Naive thymus-derived CD4-positive, alpha-beta T cell (primary cell): Measurements from ENCODE around the gene ATOH1. TPM values are rescaled to one million over a fixed set of nuclear protein-coding genes. Genes with fewer than 3 reads are reported as not detected.

Experiments used
- ATAC-seq: fragments of 150-1000 bp; cut with Tn5 transposase; 2 replicates; pipeline ENCODE4 v1.10.0; 2021; ENCODE audit warnings: mild to moderate bottlenecking, moderate library complexity
- CTCF ChIA-PET: fragments of 350-600 bp; sonication (Branson Sonifier 250); formaldehyde crosslinking; loops from one replicate; lab custom pipeline; 2021; ENCODE audit warnings: antibody characterized with exemption; lab: Charles Lee
- POLR2A ChIA-PET: fragments of 350-600 bp; sonication (Branson Sonifier 250); formaldehyde crosslinking; loops from one replicate; lab custom pipeline; 2021; ENCODE audit warnings: antibody characterized with exemption, inconsistent platforms; lab: Charles Lee
- DNase-seq, 9 donors: peaks; one replicate each; pipeline versions ENCODE4 v3.0.0 to v3.0.0-alpha.2; 2020 to 2022; ENCODE audit warnings: mixed read lengths in 1 of 9
- H3K27ac ChIP-seq: one replicate; pipeline ENCODE4 v1.7.0; 2013; ENCODE audit warnings: mild to moderate bottlenecking, low read depth, low read length, moderate library complexity
- H3K27me3 ChIP-seq, 2 donors: one replicate each; pipeline ENCODE4 v1.7.0; 2013; ENCODE audit warnings: low read length in 2 of 2, mild to moderate bottlenecking in 2 of 2, moderate library complexity in 2 of 2; ENCODE audit not compliant: control insufficient read depth in 2 of 2, insufficient read depth in 2 of 2
- H3K36me3 ChIP-seq, 3 experiments: 1 replicate in 2 of 3; 2 replicates in 1 of 3; pipeline ENCODE4 v1.7.0; 2013; ENCODE audit warnings: low read length in 3 of 3, mild to moderate bottlenecking in 3 of 3, moderate library complexity in 1 of 3; ENCODE audit not compliant: insufficient read depth in 3 of 3, control insufficient read depth in 2 of 3
- H3K4me1 ChIP-seq, 2 donors: one replicate each; pipeline ENCODE4 v1.7.0; 2013; ENCODE audit warnings: low read length in 2 of 2, mild to moderate bottlenecking in 2 of 2, moderate library complexity in 1 of 2; ENCODE audit not compliant: control insufficient read depth in 2 of 2, insufficient read depth in 2 of 2
- H3K4me3 ChIP-seq: 2 replicates; pipeline ENCODE4 v1.7.0; 2013; ENCODE audit warnings: mild to moderate bottlenecking, low read length
- H3K9me3 ChIP-seq, 3 experiments: 1 replicate in 2 of 3; 2 replicates in 1 of 3; pipeline ENCODE4 v1.7.0; 2013; ENCODE audit warnings: low read length in 3 of 3; ENCODE audit not compliant: control insufficient read depth in 2 of 3
- H3K27ac Mint-ChIP-seq, 9 donors: one replicate each; pipeline ENCODE4 v1.8.0; 2020 to 2022; ENCODE audit warnings: mixed read lengths in 9 of 9, mild to moderate bottlenecking in 8 of 9, moderate library complexity in 5 of 9, inconsistent platforms in 2 of 9
- H3K27me3 Mint-ChIP-seq, 5 donors: one replicate each; pipeline ENCODE4 v1.8.0; 2021 to 2022; ENCODE audit warnings: mixed read lengths in 5 of 5, mild to moderate bottlenecking in 1 of 5
- H3K36me3 Mint-ChIP-seq, 5 donors: one replicate each; pipeline ENCODE4 v1.8.0; 2020 to 2022; ENCODE audit warnings: mixed read lengths in 5 of 5, mild to moderate bottlenecking in 3 of 5, inconsistent platforms in 1 of 5
- H3K4me1 Mint-ChIP-seq, 7 donors: one replicate each; pipeline ENCODE4 v1.8.0; 2020 to 2022; ENCODE audit warnings: mixed read lengths in 7 of 7, mild to moderate bottlenecking in 3 of 7, inconsistent platforms in 1 of 7
- H3K4me3 Mint-ChIP-seq, 10 donors: one replicate each; pipeline ENCODE4 v1.8.0; 2020 to 2022; ENCODE audit warnings: mild to moderate bottlenecking in 10 of 10, mixed read lengths in 10 of 10, moderate library complexity in 6 of 10, inconsistent platforms in 2 of 10
- H3K9me3 Mint-ChIP-seq, 11 donors: one replicate each; pipeline ENCODE4 v1.8.0; 2020 to 2022; ENCODE audit warnings: mixed read lengths in 11 of 11, mild to moderate bottlenecking in 4 of 11, inconsistent platforms in 1 of 11, moderate library complexity in 1 of 11
- intact Hi-C, 2 donors: fragments of 100-400 bp; cut with micrococcal nuclease; formaldehyde crosslinking; loops; one replicate each; pipeline ENCODE4 v1.15.1; 2023
- polyA plus RNA-seq, 2 donors: library from polyadenylated mRNA; unstranded; fragments of 300-500 nt; fragmentation: Illumina TruSeq; gene quantifications; one replicate each; pipeline ENCODE4 v1.2.3, GENCODE V29; 2021
- total RNA-seq, 6 experiments: library from RNA in 5 of 6; stranded (reverse) in 5 of 6; gene quantifications; 1 replicate in 5 of 6; 2 replicates in 1 of 6; pipeline ENCODE4 v1.2.3 and lab custom pipeline; 2021 to 2026

Gene ATOH1
- total and polyA plus RNA-seq, 7 experiments from 2014 or later = not detected

DNA sequence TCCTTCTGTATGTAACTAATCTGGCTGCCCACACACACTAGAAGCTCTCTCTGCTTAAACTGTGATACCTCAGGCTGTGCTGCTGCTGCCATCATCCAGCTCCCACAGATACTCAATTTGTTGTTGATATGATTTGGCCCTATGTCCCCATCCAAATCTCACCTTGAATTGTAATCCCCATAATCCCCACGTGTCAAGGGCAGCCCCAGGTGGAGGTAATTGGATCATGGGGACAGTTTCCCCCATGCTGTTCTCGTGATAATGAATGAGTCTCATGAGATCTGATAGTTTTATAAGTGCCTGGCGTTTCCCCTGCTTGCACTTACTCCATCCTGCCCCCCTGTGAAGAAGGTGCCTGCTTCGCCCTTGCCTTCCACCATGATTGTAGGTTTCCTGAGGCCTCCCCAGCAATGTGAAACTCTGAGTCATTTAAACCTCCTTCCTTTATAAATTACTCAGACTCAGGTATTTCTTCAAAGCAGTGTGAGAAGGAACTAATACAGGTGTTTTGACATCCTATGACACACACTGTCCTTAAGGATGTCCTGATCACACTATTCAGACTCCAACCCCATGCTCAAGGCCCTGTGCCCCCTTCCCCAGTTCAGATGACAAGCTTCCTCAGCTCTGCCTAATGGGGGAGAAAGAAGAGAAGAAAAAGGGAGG, 2.9 kb upstream of the ATOH1 start:
- Histone ChIP-seq H3K4me3 (no peak overlapping the region), H3K4me1 (no peaks in the 10 kb centered on the region), H3K9me3 (no peaks in the 10 kb centered on the region), H3K27ac (no peak overlapping the region), H3K27me3 (no peaks in the 10 kb centered on the region), H3K36me3 (no peaks in the 10 kb centered on the region)
- POLR2A ChIA-PET = no interaction called here
- H3K4me1 Mint-ChIP-seq = peaks cover 2 to 22% (median 14%) of the 10 kb centered on the region in 7 donors
- H3K4me3 Mint-ChIP-seq = no peak overlapping the region
- intact Hi-C loops = no loop called here
- peaks cover 0 to 8% (median 0%) of the 10 kb centered on the region in 5 donors for H3K36me3 Mint-ChIP-seq
- peaks cover 43 to 55% (median 50%) of the 10 kb centered on the region in 5 donors for H3K27me3 Mint-ChIP-seq
- CTCF ChIA-PET = no interaction called here
- no peak overlapping the region for H3K27ac Mint-ChIP-seq
- H3K9me3 Mint-ChIP-seq = peaks cover 0 to 19% (median 3%) of the 10 kb centered on the region in 11 donors
- ATAC-seq (no peak), DNase-seq (no peak)

DNA sequence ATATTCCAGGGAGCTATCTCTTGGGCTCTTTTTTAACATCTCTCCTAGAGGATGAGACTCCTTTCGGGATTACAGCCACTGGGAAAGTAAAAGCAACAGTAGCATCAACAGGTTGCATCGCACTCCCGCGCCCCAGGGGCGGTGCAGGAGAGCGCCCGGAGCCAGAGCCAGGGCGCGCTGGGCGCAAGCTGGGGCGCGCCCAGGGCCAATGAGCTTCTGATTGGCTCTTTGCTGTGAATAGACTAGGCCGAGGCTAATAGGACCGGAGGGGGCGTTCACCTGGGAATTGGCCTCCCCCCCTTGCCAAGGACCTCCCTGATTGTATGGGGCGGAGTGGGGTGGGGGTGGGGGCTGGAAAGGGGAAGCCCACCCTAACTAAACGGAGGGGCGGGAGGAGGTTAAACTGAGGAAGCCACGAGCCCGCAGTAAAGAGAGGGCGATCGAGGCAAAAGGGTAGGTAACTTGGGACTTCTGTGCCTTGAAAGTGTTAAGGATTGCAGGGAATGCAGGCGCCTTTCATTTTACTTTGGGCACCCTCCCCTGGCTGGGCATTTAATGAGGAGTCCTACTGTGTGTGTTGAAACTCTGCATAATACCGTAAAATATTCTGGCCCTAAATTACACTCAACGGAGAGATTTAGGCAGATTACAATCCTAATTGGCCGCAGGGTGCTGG, 1.1 kb upstream of the ATOH1 start:
- Mint-ChIP-seq H3K9me3 (peaks cover 0 to 20% (median 4%) of the 10 kb centered on the region in 11 donors), H3K4me1 (peaks cover 2 to 22% (median 18%) of the 10 kb centered on the region in 7 donors), H3K4me3 (peak overlapping the region in 7 of 10 donors; percentile 7 to 77 (median 69)), H3K27me3 (peaks cover 60 to 72% (median 65%) of the 10 kb centered on the region in 5 donors), H3K27ac (no peak overlapping the region), H3K36me3 (peaks cover 0 to 16% (median 0%) of the 10 kb centered on the region in 5 donors)
- no peak for DNase-seq
- Histone ChIP-seq H3K4me3 (no peak overlapping the region), H3K4me1 (no peaks in the 10 kb centered on the region), H3K27ac (no peak overlapping the region), H3K27me3 (peaks cover 0 to 4% of the 10 kb centered on the region in 2 donors), H3K36me3 (no peaks in the 10 kb centered on the region), H3K9me3 (no peaks in the 10 kb centered on the region)
- ChIA-PET CTCF (no interaction called here), POLR2A (no interaction called here)
- intact Hi-C loops = no loop called here
- no peak for ATAC-seq

DNA sequence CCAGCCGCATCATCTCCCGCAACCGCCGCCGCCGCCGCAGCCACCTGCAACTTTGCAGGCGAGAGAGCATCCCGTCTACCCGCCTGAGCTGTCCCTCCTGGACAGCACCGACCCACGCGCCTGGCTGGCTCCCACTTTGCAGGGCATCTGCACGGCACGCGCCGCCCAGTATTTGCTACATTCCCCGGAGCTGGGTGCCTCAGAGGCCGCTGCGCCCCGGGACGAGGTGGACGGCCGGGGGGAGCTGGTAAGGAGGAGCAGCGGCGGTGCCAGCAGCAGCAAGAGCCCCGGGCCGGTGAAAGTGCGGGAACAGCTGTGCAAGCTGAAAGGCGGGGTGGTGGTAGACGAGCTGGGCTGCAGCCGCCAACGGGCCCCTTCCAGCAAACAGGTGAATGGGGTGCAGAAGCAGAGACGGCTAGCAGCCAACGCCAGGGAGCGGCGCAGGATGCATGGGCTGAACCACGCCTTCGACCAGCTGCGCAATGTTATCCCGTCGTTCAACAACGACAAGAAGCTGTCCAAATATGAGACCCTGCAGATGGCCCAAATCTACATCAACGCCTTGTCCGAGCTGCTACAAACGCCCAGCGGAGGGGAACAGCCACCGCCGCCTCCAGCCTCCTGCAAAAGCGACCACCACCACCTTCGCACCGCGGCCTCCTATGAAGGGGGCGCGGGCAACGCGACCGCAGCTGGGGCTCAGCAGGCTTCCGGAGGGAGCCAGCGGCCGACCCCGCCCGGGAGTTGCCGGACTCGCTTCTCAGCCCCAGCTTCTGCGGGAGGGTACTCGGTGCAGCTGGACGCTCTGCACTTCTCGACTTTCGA, 654 bp downstream of the ATOH1 start:
- no peak for DNase-seq
- peak overlapping the region in 8 of 10 donors; percentile 16 to 77 (median 68) for H3K4me3 Mint-ChIP-seq
- POLR2A ChIA-PET = no interaction called here

DNA sequence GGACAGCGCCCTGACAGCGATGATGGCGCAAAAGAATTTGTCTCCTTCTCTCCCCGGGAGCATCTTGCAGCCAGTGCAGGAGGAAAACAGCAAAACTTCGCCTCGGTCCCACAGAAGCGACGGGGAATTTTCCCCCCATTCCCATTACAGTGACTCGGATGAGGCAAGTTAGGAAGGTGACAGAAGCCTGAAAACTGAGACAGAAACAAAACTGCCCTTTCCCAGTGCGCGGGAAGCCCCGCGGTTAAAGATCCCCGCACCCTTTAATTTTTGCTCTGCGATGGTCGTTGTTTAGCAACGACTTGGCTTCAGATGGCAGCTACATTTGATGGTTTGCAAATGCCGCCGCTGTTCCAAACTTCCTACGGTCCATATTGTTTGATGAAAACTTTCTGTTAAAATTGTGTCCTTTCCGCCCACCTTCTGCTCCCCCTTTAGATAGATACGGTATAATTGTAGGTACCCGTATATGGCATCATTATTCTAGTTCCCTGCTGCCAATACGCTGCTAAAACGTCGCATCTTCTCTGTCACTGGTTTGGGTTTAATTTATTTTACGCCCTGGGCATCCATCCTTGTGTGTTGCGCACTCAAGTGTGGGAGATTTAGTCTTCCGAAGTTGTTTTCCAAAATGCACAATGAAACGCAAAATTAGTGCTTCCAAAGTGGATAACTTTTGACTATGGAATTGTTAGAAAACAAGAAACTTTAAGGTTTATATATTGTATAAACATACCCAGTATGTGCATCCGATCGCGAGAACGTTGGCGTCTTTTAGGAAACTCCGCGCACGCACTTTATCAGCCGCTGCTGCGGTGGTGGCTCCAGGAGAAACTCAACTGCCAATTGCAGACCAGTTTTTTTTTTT, 1.5 kb downstream of the ATOH1 start:
- Mint-ChIP-seq H3K27me3 (peaks cover 79 to 92% (median 81%) of the 10 kb centered on the region in 5 donors), H3K9me3 (peaks cover 2 to 22% (median 4%) of the 10 kb centered on the region in 11 donors), H3K27ac (peak overlapping the region in 1 of 9 donors; percentile 72), H3K36me3 (peaks cover 0 to 25% (median 0%) of the 10 kb centered on the region in 5 donors), H3K4me3 (peak overlapping the region in 8 of 10 donors; percentile 18 to 69 (median 48)), H3K4me1 (peaks cover 2 to 26% (median 18%) of the 10 kb centered on the region in 7 donors)
- Histone ChIP-seq H3K27me3 (peaks cover 0 to 6% of the 10 kb centered on the region in 2 donors), H3K36me3 (no peaks in the 10 kb centered on the region), H3K4me1 (no peaks in the 10 kb centered on the region), H3K4me3 (no peak overlapping the region), H3K9me3 (no peaks in the 10 kb centered on the region), H3K27ac (no peak overlapping the region)
- no peak for ATAC-seq
- POLR2A ChIA-PET = no interaction called here
- CTCF ChIA-PET = no interaction called here
- intact Hi-C loops = no loop called here
- no peak for DNase-seq

More for the DNA sequence above, 654 bp downstream of the ATOH1 start:
- Mint-ChIP-seq H3K4me1 (peaks cover 2 to 26% (median 18%) of the 10 kb centered on the region in 7 donors), H3K27me3 (peaks cover 77 to 90% (median 83%) of the 10 kb centered on the region in 5 donors), H3K27ac (no peak overlapping the region), H3K9me3 (peaks cover 2 to 22% (median 4%) of the 10 kb centered on the region in 11 donors), H3K36me3 (peaks cover 0 to 24% (median 0%) of the 10 kb centered on the region in 5 donors)
- H3K4me3 ChIP-seq = no peak overlapping the region
- peaks cover 0 to 6% of the 10 kb centered on the region in 2 donors for H3K27me3 ChIP-seq
- CTCF ChIA-PET = no interaction called here
- intact Hi-C loops = no loop called here
- no peak overlapping the region for H3K27ac ChIP-seq
- no peak for ATAC-seq
- no peaks in the 10 kb centered on the region for H3K4me1 ChIP-seq
- H3K36me3 ChIP-seq = no peaks in the 10 kb centered on the region
- no peaks in the 10 kb centered on the region for H3K9me3 ChIP-seq

DNA sequence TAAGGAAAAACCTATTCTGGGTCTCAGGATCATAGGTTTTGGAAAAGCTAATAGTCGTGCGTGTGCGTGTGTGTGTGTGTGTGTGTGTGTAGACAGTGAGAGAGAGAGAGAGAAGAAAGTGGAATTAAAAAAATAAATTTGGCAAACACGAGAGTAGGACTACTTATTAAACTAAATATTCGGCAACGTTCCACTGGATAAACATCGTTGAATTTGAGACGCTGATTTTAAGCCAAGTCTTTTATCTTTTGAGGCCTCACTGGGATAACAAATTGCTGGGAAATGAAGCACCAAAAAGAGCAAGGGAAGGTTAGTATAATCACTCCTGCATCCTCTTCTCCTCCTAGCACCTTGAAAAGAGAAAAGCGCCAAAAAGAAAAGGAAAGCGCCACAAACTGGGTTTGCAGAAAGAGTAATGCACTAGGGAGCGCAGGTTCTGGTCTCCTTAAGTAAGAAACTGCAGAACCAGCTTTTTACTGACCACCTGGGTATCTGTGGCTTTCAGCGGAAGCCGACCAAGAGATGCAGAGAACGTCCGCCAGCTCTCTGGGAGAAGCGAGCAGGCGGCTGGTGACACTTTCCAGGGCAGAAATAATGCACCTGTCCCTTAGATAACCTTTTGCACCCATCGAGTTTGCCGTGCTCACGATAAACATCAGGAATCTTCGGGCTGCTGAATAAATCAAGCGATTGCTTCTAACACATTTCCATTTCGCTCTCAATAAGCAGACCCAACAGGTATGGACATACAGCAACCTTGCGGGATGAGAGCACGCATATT, 3.4 kb downstream of the ATOH1 start:
- intact Hi-C loops = no loop called here
- no peak for DNase-seq
- Mint-ChIP-seq H3K36me3 (peaks cover 0 to 25% (median 0%) of the 10 kb centered on the region in 5 donors), H3K4me1 (peaks cover 2 to 26% (median 18%) of the 10 kb centered on the region in 7 donors), H3K9me3 (peaks cover 0 to 17% (median 4%) of the 10 kb centered on the region in 11 donors), H3K27me3 (peaks cover 69 to 84% (median 78%) of the 10 kb centered on the region in 5 donors), H3K4me3 (no peak overlapping the region), H3K27ac (no peak overlapping the region)
- Histone ChIP-seq H3K9me3 (no peaks in the 10 kb centered on the region), H3K36me3 (no peaks in the 10 kb centered on the region), H3K27me3 (peaks cover 0 to 14% of the 10 kb centered on the region in 2 donors), H3K27ac (no peak overlapping the region), H3K4me1 (no peaks in the 10 kb centered on the region), H3K4me3 (no peak overlapping the region)
- ChIA-PET POLR2A (no interaction called here), CTCF (no interaction called here)
- no peak for ATAC-seq
